Measurements from ENCODE around the gene EPAS1.

GRCh38 chr2:46308629-46309028 lies 11.4 kb downstream of the EPAS1 start:
- TF ChIP-seq CTCF (IDR thresholded peaks at IDR 0.05) (no peak), POLR2A (IDR thresholded peaks at IDR 0.05) (no peak)

All from adrenal gland (tissue), 5 donors.